CD4-positive, alpha-beta T cell treated with Interleukin-6 at 100 ng/mL for 8 hours (primary cell): Measurements from ENCODE around the gene MRPS7.

Experiments
- DNase-seq: peaks from one replicate; pipeline ENCODE4 v3.0.0-alpha.2; 2020; ENCODE audit warnings: mixed read lengths, low spot score

MRPS7 gene

DNA sequence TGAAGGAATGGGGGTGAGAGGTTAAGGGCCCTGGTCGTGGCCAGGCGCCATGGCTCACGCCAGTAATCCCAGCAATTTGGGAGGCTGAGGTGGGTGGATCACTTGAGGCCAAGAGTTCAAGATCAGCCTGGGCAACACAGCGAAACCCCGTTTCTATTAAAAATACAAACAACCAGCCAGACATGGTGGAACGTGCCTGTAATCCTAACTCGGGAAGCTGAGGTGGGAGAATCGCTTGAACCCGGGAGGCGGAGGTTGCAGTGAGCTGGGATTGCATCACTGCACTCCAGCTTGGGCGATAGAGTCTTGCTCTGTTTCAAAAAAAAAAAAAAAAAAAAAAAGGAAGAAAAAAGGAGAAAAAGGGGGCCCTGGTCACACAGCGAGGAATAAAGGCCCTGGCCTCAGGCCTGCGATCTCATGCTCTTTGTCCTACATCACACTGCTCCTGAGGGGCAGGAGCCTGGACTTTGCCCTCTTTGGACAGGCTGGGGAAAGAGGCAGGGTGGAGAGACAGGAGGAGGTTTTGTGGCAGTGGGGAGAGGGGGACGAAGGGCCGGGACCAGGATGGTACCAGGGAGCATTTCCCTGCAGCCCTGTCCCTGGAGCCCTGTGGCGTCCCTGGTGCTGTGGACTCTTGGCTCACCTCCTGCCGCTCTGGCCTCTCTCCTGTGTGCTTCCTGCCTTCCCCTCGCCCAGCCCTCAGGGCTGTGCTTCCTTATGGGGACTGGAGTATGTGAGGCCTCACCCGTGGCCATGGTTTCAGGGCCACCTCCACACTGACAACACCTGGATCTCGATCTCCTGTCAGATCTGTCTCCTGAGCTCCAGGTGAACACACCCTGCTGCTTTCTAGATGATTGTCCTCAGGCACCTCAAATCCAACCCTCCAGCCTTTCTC, 47.3 kb downstream of the MRPS7 start:
- DNase-seq: no peak

GRCh38 chr17:75313941-75314551, 52.4 kb downstream of the MRPS7 start:
- DNase-seq: no peak

GRCh38 chr17:75315541-75316243, 54.0 kb downstream of the MRPS7 start:
- DNase-seq: no peak
